AG10803 (cell line): ENCODE measurements around the gene EPB41L1.

Experiments
- DNase-seq: peaks from one replicate; pipeline ENCODE4 v3.0.0; 2010; ENCODE audit warnings: low read depth
- H3K4me3 ChIP-seq: 2 replicates; pipeline ENCODE4 v1.5.1; 2011; ENCODE audit warnings: mild to moderate bottlenecking, low read length, control low read depth
- CTCF ChIP-seq: conservative IDR thresholded peaks from 2 replicates; pipeline ENCODE4 v1.5.1; 2011; ENCODE audit warnings: mild to moderate bottlenecking, low read length, control low read depth, inconsistent platforms

EPB41L1 gene

GRCh38 chr20:36208257-36208656 is 53.7 kb downstream of the EPB41L1 start:
- DNase-seq: no peak
- no peak overlapping the region for H3K4me3 ChIP-seq
- TF ChIP-seq CTCF: no peak

GRCh38 chr20:36210436-36211021 is 56.0 kb downstream of the EPB41L1 start:
- no peak overlapping the region for H3K4me3 ChIP-seq
- DNase-seq: no peak
- no peak for TF ChIP-seq CTCF

- DNase-seq: no peak
- no peak for TF ChIP-seq CTCF
- H3K4me3 ChIP-seq: no peak overlapping the region
These were observed 58.8 kb downstream of the EPB41L1 start for GRCh38 chr20:36213362-36213761.

- peak; percentile 58 for TF ChIP-seq CTCF
- DNase-seq: peak; percentile 23
- H3K4me3 ChIP-seq: no peak overlapping the region
These were observed 60.2 kb downstream of the EPB41L1 start for GRCh38 chr20:36214684-36215256.

GRCh38 chr20:36215778-36216177 is 61.2 kb downstream of the EPB41L1 start:
- no peak overlapping the region for H3K4me3 ChIP-seq
- TF ChIP-seq CTCF: no peak

GRCh38 chr20:36216314-36217025 is 61.9 kb downstream of the EPB41L1 start:
- TF ChIP-seq CTCF: no peak
- H3K4me3 ChIP-seq: no peak overlapping the region
- DNase-seq: no peak

More at GRCh38 chr20:36215778-36216177, 61.2 kb downstream of the EPB41L1 start:
- DNase-seq: no peak

- no peak overlapping the region for H3K4me3 ChIP-seq
- no peak for DNase-seq
- TF ChIP-seq CTCF: no peak
These were observed 62.7 kb downstream of the EPB41L1 start for GRCh38 chr20:36217226-36217625.
